ENCODE measurements around the gene C1QTNF12.
"Not testable (repeated sequence)": the region's sequence is repeated elsewhere in the genome, so short reads cannot be mapped to it uniquely, and the experiment has no call there.

Gene C1QTNF12

DNA sequence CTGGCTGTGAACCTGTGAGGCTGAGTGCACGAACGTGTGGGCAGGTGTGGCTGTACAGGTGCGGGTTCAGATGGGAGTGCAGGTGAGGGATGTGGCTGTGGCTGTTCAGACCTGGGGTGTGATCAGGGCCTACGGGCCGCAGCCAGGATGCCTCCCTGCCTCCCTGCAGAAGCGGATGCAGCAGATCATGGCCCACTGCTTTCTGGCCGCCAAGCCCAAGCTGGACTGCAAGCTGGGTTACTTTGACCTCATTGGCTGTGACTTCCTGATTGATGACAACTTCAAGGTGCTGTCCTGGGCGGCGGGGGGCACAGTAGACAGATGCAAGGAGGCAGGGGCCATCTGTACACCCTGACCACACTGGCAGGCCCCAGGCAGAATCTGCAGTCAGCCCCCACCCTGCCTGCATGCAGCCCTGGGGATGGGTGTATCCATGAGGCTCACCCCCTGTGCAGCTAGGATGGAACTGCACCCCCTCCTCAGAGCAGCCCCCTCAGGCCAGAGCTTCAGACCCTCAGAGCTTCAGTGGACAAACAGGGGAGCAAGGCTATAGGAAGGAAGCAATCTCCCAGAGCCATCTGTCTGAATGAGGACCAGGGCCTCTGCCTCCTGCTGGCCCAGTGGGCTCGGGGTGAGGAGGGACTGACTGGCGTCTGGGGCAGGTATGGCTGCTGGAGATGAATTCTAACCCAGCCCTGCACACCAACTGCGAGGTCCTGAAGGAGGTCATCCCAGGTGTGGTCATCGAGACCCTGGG is 49.9 kb downstream of the C1QTNF12 start:
- DNase-seq, result no peak

DNA sequence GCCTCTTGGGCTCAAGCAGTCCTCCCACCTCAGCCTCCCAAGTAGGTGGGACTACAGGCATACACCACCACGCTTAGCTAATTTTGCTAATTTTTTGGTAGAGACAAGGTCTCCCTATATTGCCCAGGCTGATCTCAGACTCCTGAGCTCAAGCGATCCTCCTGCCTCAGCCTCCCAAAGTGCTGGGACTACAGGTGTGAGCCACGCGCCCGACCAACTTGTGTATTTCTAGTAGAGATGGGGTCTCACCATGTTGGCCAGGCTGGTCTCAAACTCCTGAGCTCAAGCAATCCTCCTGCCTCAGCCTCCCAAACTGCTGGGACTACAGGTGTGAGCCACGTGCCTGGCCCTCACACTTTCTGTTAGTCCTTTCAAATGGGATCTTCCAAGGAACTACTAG is 50.8 kb downstream of the C1QTNF12 start:
- not testable (repeated sequence) for DNase-seq

- no peak for DNase-seq
Measured at GRCh38 chr1:1194723-1195122, 51.8 kb downstream of the C1QTNF12 start.
